PC-3 (cell line): ENCODE data around the gene NDUFS7. TPM values are rescaled to one million over a fixed set of nuclear protein-coding genes. Genes with fewer than 3 reads are reported as not detected.

Experiments used
- ATAC-seq: fragments of 200-7000 bp; cut with Tn5 transposase; 2 replicates; pipeline ENCODE4 v1.9.1; 2020; ENCODE audit warnings: mild to moderate bottlenecking, moderate library complexity
- BruUV-seq: library from RNA; stranded (reverse); fragments of 400-500 nt; replicated peaks from 2 replicates; lab custom pipeline; 2021; lab: Mats Ljungman, UMichigan
- CTCF ChIA-PET: fragments of 300-600 bp; sonication (Branson Sonifier 250); formaldehyde crosslinking; loops from one replicate; lab custom pipeline; 2022; ENCODE audit warnings: antibody characterized with exemption; lab: Charles Lee
- POLR2A ChIA-PET: fragments of 300-600 bp; sonication (Branson Sonifier 250); formaldehyde crosslinking; loops from one replicate; lab custom pipeline; 2022; ENCODE audit warnings: antibody characterized with exemption; ENCODE audit not compliant: unreplicated experiment; lab: Charles Lee
- DNase-seq: peaks from one replicate; pipeline ENCODE4 v3.0.0-alpha.2; 2015
- H2AFZ ChIP-seq: fragments of 300-600 bp; sonication (generic); 2 replicates; pipeline ENCODE4 v1.6.0; 2016; ENCODE audit warnings: antibody characterized with exemption, low read length
- H3F3A ChIP-seq: fragments of 300-600 bp; sonication (generic); one replicate; pipeline ENCODE4 v1.6.0; 2017; ENCODE audit warnings: antibody characterized with exemption, low read length, control low read depth, mild to moderate bottlenecking; ENCODE audit not compliant: unreplicated experiment
- H3K27ac ChIP-seq: fragments of 300-600 bp; sonication (generic); 2 replicates; pipeline ENCODE4 v1.5.1; 2016; ENCODE audit warnings: mild to moderate bottlenecking, low read length
- H3K27me3 ChIP-seq: fragments of 300-600 bp; sonication (generic); 2 replicates; pipeline ENCODE4 v1.6.1; 2016; ENCODE audit warnings: low read length, mixed read lengths
- H3K36me3 ChIP-seq: fragments of 300-600 bp; sonication (generic); 2 replicates; pipeline ENCODE4 v1.6.1; 2016; ENCODE audit warnings: low read depth, mixed run types, low read length, mixed read lengths
- H3K4me1 ChIP-seq: fragments of 300-600 bp; sonication (generic); 2 replicates; pipeline ENCODE4 v1.5.1; 2016; ENCODE audit warnings: low read length; ENCODE audit not compliant: insufficient read depth
- H3K4me2 ChIP-seq: fragments of 300-600 bp; sonication (generic); 2 replicates; pipeline ENCODE4 v1.6.0; 2016; ENCODE audit warnings: low read length
- H3K4me3 ChIP-seq: fragments of 300-600 bp; sonication (generic); 2 replicates; pipeline ENCODE4 v1.5.1; 2016; ENCODE audit warnings: mild to moderate bottlenecking, low read length, mixed read lengths
- H3K79me2 ChIP-seq: fragments of 300-600 bp; sonication (generic); 2 replicates; pipeline ENCODE4 v1.6.1; 2017; ENCODE audit warnings: low read length, mixed read lengths
- H3K9ac ChIP-seq: fragments of 300-600 bp; sonication (generic); 2 replicates; pipeline ENCODE4 v1.6.0; 2016; ENCODE audit warnings: mild to moderate bottlenecking, low read length
- H3K9me2 ChIP-seq: fragments of 300-600 bp; sonication (generic); replicated peaks from 2 replicates; pipeline ENCODE4 v1.6.1; 2016; ENCODE audit warnings: mixed run types, low read length, mixed read lengths
- H3K9me3 ChIP-seq: fragments of 300-600 bp; sonication (generic); 2 replicates; pipeline ENCODE4 v1.6.1; 2016; ENCODE audit warnings: low read length, mixed read lengths
- H4K20me1 ChIP-seq: fragments of 300-600 bp; sonication (generic); 2 replicates; pipeline ENCODE4 v1.6.1; 2016; ENCODE audit warnings: low read length, mixed read lengths
- EZH2 ChIP-seq: fragments of 300-600 bp; sonication (generic); IDR thresholded peaks from one replicate; pipeline ENCODE4 v1.6.1; 2017; ENCODE audit warnings: antibody characterized with exemption, mild to moderate bottlenecking, low read length; ENCODE audit not compliant: unreplicated experiment
- EZH2phosphoT487 ChIP-seq: fragments of 300-600 bp; sonication (generic); IDR thresholded peaks from 2 replicates; pipeline ENCODE4 v1.6.1; 2018; ENCODE audit warnings: mild to moderate bottlenecking, antibody characterized with exemption, low read length, borderline replicate concordance
- intact Hi-C: fragments of 100-400 bp; cut with micrococcal nuclease; formaldehyde crosslinking; loops from 2 replicates; pipeline ENCODE4 v1.9.0; 2023
- total RNA-seq: library from RNA; depleted of rRNA; stranded (reverse); fragments of >200 nt; gene quantifications from 2 replicates; pipeline ENCODE4 v1.2.3, GENCODE V29; 2014
- TF ChIP-seq, protein P1 (sequence below): fragments of 300-600 bp; sonication (generic); conservative IDR thresholded peaks from 2 replicates; pipeline ENCODE4 v1.5.1; 2017; ENCODE audit warnings: antibody characterized with exemption, low read depth, mild to moderate bottlenecking, low read length

The NDUFS7 gene
- total RNA-seq, 1 experiment from 2014 or later, result 111 TPM

DNA sequence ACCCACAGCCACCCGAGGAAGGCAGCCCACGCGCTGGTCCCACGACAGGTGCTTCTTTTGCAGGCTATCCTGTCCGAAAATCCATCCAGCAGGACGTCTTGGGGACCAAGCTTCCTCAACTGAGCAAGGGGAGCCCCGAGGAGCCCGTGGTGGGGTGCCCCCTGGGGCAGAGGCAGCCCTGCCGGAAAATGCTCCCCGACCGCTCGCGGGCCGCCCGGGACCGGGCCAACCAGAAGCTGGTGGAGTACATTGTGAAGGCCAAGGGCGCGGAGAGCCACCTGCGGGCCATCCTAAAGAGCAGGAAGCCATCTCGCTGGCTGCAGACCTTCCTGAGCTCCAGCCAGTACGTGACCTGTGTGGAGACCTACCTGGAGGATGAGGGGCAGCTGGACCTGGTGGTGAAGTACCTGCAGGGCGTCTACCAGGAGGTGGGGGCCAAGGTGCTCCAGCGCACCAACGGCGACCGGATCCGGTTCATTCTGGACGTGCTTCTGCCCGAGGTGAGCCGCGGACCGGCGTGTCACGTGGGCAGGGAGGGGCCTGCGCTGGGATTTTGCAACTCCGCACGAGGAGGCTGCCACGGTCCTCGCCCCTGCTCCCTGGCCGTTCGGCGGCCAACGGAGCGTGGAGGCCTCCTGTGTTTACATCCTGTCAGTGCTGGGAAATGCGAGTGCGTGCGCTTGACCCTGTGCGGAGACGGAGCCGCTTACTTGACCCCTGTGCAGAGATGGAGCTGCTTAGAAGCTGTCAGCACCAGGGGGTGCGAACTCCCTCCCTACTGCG lies 12.9 kb upstream of the NDUFS7 start:
- Histone ChIP-seq H2AFZ (no peak overlapping the region), H3K36me3 (no peaks in the 10 kb centered on the region), H3K79me2 (no peaks in the 10 kb centered on the region), H3K4me1 (no peaks in the 10 kb centered on the region), H3K4me3 (no peak overlapping the region), H3K27ac (no peak overlapping the region), H3K9me2 (no peaks in the 10 kb centered on the region), H3K9me3 (no peaks in the 10 kb centered on the region), H4K20me1 (no peaks in the 10 kb centered on the region), H3K27me3 (no peaks in the 10 kb centered on the region), H3F3A (no peaks in the 10 kb centered on the region), H3K9ac (no peak overlapping the region), H3K4me2 (no peak overlapping the region)
- BruUV-seq, result no TSS peak
- TF ChIP-seq EZH2 (no peak), EZH2phosphoT487 (no peak)
- TF ChIP-seq, protein P1, sequence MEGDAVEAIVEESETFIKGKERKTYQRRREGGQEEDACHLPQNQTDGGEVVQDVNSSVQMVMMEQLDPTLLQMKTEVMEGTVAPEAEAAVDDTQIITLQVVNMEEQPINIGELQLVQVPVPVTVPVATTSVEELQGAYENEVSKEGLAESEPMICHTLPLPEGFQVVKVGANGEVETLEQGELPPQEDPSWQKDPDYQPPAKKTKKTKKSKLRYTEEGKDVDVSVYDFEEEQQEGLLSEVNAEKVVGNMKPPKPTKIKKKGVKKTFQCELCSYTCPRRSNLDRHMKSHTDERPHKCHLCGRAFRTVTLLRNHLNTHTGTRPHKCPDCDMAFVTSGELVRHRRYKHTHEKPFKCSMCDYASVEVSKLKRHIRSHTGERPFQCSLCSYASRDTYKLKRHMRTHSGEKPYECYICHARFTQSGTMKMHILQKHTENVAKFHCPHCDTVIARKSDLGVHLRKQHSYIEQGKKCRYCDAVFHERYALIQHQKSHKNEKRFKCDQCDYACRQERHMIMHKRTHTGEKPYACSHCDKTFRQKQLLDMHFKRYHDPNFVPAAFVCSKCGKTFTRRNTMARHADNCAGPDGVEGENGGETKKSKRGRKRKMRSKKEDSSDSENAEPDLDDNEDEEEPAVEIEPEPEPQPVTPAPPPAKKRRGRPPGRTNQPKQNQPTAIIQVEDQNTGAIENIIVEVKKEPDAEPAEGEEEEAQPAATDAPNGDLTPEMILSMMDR, result no peak
- ChIA-PET POLR2A (no interaction called here), CTCF (no interaction called here)
- intact Hi-C loops, result no loop called here
- DNase-seq, result no peak
- ATAC-seq, result no peak

DNA sequence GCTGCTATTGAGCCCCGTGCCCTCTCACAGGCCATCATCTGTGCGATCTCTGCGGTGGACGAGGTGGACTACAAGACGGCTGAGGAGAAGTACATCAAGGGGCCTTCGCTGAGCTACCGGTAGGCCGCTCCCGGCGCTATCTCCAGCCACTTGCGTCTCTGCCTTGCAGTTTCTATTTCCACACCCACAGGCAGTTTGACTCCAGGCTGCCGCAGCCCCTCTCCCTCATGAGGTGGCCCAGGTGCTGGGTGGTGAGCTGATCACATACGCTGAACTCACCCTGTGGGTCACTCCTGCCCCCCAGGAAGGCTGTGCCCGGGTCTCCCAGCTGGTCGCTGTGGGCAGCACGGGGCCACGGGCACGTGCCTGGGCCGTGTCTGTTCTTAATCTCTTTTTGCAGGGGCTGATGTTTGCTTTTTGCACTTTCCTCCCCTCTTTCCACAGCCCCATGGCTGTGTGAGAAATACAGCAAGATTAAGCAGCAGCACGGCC lies 10.6 kb upstream of the NDUFS7 start:
- POLR2A ChIA-PET, result no interaction called here
- TF ChIP-seq, protein P1, result no peak
- no peak for TF ChIP-seq EZH2phosphoT487
- TF ChIP-seq EZH2, result no peak
- H3K4me2 ChIP-seq, result no peak overlapping the region
- intact Hi-C loops, result no loop called here
- no peaks in the 10 kb centered on the region for H3K79me2 ChIP-seq
- no peaks in the 10 kb centered on the region for H3K9me2 ChIP-seq
- BruUV-seq, result no TSS peak
- H3K4me1 ChIP-seq, result no peaks in the 10 kb centered on the region
- no peak for DNase-seq
- CTCF ChIA-PET, result no interaction called here
- H3F3A ChIP-seq, result no peaks in the 10 kb centered on the region
- H4K20me1 ChIP-seq, result no peaks in the 10 kb centered on the region
- ATAC-seq, result no peak
- no peak overlapping the region for H2AFZ ChIP-seq
- no peaks in the 10 kb centered on the region for H3K36me3 ChIP-seq
- H3K27ac ChIP-seq, result no peak overlapping the region
- H3K4me3 ChIP-seq, result no peak overlapping the region
- H3K9me3 ChIP-seq, result no peaks in the 10 kb centered on the region
- H3K27me3 ChIP-seq, result no peaks in the 10 kb centered on the region
- H3K9ac ChIP-seq, result no peak overlapping the region
